Panc1 (cell line): ENCODE measurements around the gene PARM1.
A peak's percentile ranks its signal among the peaks of the same experiment; 100 is the strongest.

ENCODE experiments used
- POLR2AphosphoS5 ChIP-seq: IDR thresholded peaks from 2 replicates; pipeline ENCODE4 v1.6.1; 2012; ENCODE audit warnings: mild to moderate bottlenecking, low read depth, low read length, moderate library complexity
- SIN3A ChIP-seq: IDR thresholded peaks from 2 replicates; pipeline ENCODE4 v1.6.1; 2012; ENCODE audit warnings: low read depth, mild to moderate bottlenecking, low read length, moderate library complexity, borderline replicate concordance; ENCODE audit not compliant: insufficient read depth
- TCF7L2 ChIP-seq: IDR thresholded peaks from 2 replicates; pipeline ENCODE4 v1.6.1; 2011; ENCODE audit warnings: mild to moderate bottlenecking, low read depth, low read length, inconsistent platforms
- TF ChIP-seq, protein P1 (sequence below): fragments of 450-650 bp; IDR thresholded peaks from 2 replicates; pipeline ENCODE4 v1.5.1; 2017; ENCODE audit warnings: mild to moderate bottlenecking
- TF ChIP-seq, protein P2 (sequence below), 2 experiments: IDR thresholded peaks; 2 replicates each; pipeline ENCODE4 v1.6.1; 2011 to 2012; ENCODE audit warnings: low read depth in 2 of 2, control low read depth in 1 of 2, low read length in 1 of 2, mild to moderate bottlenecking in 1 of 2, moderate library complexity in 1 of 2; ENCODE audit not compliant: insufficient read depth in 1 of 2

DNA sequence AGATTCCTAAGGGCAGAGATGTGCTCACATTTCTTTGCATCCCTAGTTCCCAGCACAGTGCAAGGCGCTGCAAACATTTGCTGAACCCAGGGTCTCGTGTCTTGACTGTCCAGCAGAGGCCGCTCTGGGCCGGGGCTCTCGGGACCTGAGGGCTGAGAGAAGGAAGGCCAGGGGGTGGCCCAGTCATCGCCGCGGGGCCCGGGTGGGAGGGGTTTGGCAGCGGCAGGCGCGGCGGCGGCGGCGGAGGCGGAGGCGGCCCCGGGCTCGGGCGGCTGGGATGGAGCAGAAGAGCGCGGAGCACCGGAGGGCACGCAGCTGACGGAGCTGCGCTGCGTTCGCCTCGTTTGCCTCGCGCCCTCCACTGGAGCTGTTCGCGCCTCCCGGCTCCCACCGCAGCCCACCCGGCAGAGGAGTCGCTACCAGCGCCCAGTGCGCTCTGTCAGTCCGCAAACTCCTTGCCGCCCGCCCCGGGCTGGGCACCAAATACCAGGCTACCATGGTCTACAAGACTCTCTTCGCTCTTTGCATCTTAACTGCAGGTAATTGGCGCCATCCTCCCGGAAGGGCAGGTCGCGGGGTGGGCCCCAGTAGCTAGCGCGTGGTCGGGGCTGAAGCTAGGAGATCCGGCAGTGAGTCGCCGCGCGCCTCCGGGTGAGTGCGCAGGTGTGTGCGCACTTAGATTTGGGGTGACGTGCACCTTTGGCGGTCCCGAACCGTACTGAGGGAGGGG is at the start of gene PARM1:
- TF ChIP-seq, protein P1, sequence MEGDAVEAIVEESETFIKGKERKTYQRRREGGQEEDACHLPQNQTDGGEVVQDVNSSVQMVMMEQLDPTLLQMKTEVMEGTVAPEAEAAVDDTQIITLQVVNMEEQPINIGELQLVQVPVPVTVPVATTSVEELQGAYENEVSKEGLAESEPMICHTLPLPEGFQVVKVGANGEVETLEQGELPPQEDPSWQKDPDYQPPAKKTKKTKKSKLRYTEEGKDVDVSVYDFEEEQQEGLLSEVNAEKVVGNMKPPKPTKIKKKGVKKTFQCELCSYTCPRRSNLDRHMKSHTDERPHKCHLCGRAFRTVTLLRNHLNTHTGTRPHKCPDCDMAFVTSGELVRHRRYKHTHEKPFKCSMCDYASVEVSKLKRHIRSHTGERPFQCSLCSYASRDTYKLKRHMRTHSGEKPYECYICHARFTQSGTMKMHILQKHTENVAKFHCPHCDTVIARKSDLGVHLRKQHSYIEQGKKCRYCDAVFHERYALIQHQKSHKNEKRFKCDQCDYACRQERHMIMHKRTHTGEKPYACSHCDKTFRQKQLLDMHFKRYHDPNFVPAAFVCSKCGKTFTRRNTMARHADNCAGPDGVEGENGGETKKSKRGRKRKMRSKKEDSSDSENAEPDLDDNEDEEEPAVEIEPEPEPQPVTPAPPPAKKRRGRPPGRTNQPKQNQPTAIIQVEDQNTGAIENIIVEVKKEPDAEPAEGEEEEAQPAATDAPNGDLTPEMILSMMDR = peak; percentile 75
- no peak for TF ChIP-seq SIN3A
- TF ChIP-seq POLR2AphosphoS5 = no peak
- no peak for TF ChIP-seq TCF7L2
- TF ChIP-seq, protein P2, sequence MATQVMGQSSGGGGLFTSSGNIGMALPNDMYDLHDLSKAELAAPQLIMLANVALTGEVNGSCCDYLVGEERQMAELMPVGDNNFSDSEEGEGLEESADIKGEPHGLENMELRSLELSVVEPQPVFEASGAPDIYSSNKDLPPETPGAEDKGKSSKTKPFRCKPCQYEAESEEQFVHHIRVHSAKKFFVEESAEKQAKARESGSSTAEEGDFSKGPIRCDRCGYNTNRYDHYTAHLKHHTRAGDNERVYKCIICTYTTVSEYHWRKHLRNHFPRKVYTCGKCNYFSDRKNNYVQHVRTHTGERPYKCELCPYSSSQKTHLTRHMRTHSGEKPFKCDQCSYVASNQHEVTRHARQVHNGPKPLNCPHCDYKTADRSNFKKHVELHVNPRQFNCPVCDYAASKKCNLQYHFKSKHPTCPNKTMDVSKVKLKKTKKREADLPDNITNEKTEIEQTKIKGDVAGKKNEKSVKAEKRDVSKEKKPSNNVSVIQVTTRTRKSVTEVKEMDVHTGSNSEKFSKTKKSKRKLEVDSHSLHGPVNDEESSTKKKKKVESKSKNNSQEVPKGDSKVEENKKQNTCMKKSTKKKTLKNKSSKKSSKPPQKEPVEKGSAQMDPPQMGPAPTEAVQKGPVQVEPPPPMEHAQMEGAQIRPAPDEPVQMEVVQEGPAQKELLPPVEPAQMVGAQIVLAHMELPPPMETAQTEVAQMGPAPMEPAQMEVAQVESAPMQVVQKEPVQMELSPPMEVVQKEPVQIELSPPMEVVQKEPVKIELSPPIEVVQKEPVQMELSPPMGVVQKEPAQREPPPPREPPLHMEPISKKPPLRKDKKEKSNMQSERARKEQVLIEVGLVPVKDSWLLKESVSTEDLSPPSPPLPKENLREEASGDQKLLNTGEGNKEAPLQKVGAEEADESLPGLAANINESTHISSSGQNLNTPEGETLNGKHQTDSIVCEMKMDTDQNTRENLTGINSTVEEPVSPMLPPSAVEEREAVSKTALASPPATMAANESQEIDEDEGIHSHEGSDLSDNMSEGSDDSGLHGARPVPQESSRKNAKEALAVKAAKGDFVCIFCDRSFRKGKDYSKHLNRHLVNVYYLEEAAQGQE (IDR thresholded peaks at IDR 0.05; ENCODE audit: insufficient read depth in 1 of 2, low read depth in 2 of 2, low read length in 1 of 2) = no peak
